Prostate gland (tissue), 2 donors: Measurements from ENCODE around the gene PCDHGC3.

ENCODE experiments used
- CTCF ChIP-seq, 4 experiments: fragments of 200-600 bp in 2 of 4; fragments of 450-650 bp in 2 of 4; sonication (generic) in 2 of 4; IDR thresholded peaks; 1 replicate in 3 of 4; 2 replicates in 1 of 4; pipeline ENCODE4 v1.5.1; 2016 to 2019; ENCODE audit warnings: antibody characterized with exemption in 4 of 4, mild to moderate bottlenecking in 2 of 4, moderate library complexity in 2 of 4
- POLR2A ChIP-seq: fragments of 450-650 bp; IDR thresholded peaks from one replicate; pipeline ENCODE4 v1.6.1; 2016; ENCODE audit warnings: antibody characterized with exemption, mild to moderate bottlenecking
- POLR2AphosphoS5 ChIP-seq: sonication (generic); formaldehyde crosslinking; IDR thresholded peaks from one replicate; pipeline ENCODE4 v1.6.1; 2017; ENCODE audit warnings: antibody characterized with exemption

- no peak for TF ChIP-seq CTCF (IDR thresholded peaks at IDR 0.05)
- no peak for TF ChIP-seq POLR2AphosphoS5
- TF ChIP-seq POLR2A: no peak
These were observed 14.1 kb downstream of the PCDHGC3 start for GRCh38 chr5:141489841-141490240.
